Breast epithelium (tissue), 4 donors: ENCODE results near the gene CRACDL. TPM values are rescaled to one million over a fixed set of nuclear protein-coding genes. Genes with fewer than 3 reads are reported as not detected.
A peak's percentile ranks its signal among the peaks of the same experiment; 100 is the strongest.

Source experiments
- DNase-seq, 2 donors: peaks; one replicate each; pipeline ENCODE4 v3.0.0-alpha.2; 2019; ENCODE audit warnings: low spot score in 2 of 2
- H3K27ac ChIP-seq, 2 donors: fragments of 200-600 bp; sonication (generic) in 1 of 2; one replicate each; pipeline ENCODE4 v1.5.1; 2016 to 2019; ENCODE audit warnings: mild to moderate bottlenecking in 1 of 2
- H3K27me3 ChIP-seq, 2 donors: fragments of 200-600 bp; sonication (generic) in 1 of 2; one replicate each; pipeline versions ENCODE4 v1.5.1 to v1.6.0; 2017 to 2019; ENCODE audit warnings: control low read depth in 1 of 2, mild to moderate bottlenecking in 1 of 2
- H3K36me3 ChIP-seq: fragments of 200-600 bp; one replicate; pipeline ENCODE4 v1.5.1; 2019
- H3K4me1 ChIP-seq, 2 donors: fragments of 200-600 bp; sonication (generic); one replicate each; pipeline ENCODE4 v1.5.1; 2016 to 2019; ENCODE audit warnings: control low read depth in 1 of 2
- H3K4me3 ChIP-seq, 3 donors: fragments of 200-600 bp; sonication (generic); 1 replicate in 2 of 3; 2 replicates in 1 of 3; pipeline ENCODE4 v1.5.1; 2016 to 2019; ENCODE audit warnings: mild to moderate bottlenecking in 3 of 3, moderate library complexity in 2 of 3
- H3K9me3 ChIP-seq, 2 donors: fragments of 200-600 bp; sonication (generic) in 1 of 2; one replicate each; pipeline ENCODE4 v1.5.1; 2016 to 2019; ENCODE audit warnings: control low read depth in 1 of 2
- CTCF ChIP-seq, 3 donors: fragments of 450-650 bp; IDR thresholded peaks; one replicate each; pipeline ENCODE4 v1.5.1; 2016 to 2017; ENCODE audit warnings: antibody characterized with exemption in 3 of 3, mild to moderate bottlenecking in 3 of 3, moderate library complexity in 3 of 3
- POLR2A ChIP-seq: fragments of 450-650 bp; IDR thresholded peaks from one replicate; pipeline ENCODE4 v1.6.1; 2016; ENCODE audit warnings: antibody characterized with exemption, mild to moderate bottlenecking, moderate library complexity
- POLR2AphosphoS5 ChIP-seq, 3 donors: sonication (generic); formaldehyde crosslinking; IDR thresholded peaks; one replicate each; pipeline ENCODE4 v1.6.1; 2017; ENCODE audit warnings: antibody characterized with exemption in 3 of 3
- intact Hi-C: fragments of 100-400 bp; cut with DNase I; formaldehyde crosslinking; loops from one replicate; pipeline ENCODE4 v1.15.1; 2023; ENCODE audit warnings: low total_unique reads
- total RNA-seq, 3 donors: library from RNA; depleted of rRNA; stranded (reverse); fragments of >200 nt; gene quantifications; one replicate each; pipeline ENCODE4 v1.1.0, GENCODE V29; 2016

Gene CRACDL
- total RNA-seq, 3 donors from 2014 or later, result 0.96 to 12.1 (median 10.8) TPM

- Histone ChIP-seq H3K9me3 (no peaks in the 10 kb centered on the region), H3K36me3 (no peaks in the 10 kb centered on the region), H3K27ac (no peak overlapping the region), H3K4me1 (no peaks in the 10 kb centered on the region), H3K27me3 (no peaks in the 10 kb centered on the region), H3K4me3 (no peak overlapping the region)
- no peak for TF ChIP-seq POLR2A
- TF ChIP-seq CTCF (IDR thresholded peaks at IDR 0.05), result no peak
- TF ChIP-seq POLR2AphosphoS5 (IDR thresholded peaks at IDR 0.05), result no peak
- DNase-seq, result no peak
- intact Hi-C loops, result no loop called here
Measured at GRCh38 chr2:98871506-98871905, 64.5 kb downstream of the CRACDL start.

- no peaks in the 10 kb centered on the region for H3K9me3 ChIP-seq
- H3K27ac ChIP-seq, result peak overlapping the region; percentile 91
- DNase-seq, result no peak
- H3K4me3 ChIP-seq, result no peak overlapping the region
- H3K4me1 ChIP-seq, result no peaks in the 10 kb centered on the region
- no peaks in the 10 kb centered on the region for H3K36me3 ChIP-seq
- intact Hi-C loops, result no loop called here
- TF ChIP-seq POLR2A (no peak), POLR2AphosphoS5 (IDR thresholded peaks at IDR 0.05) (no peak), CTCF (IDR thresholded peaks at IDR 0.05) (no peak)
- H3K27me3 ChIP-seq, result no peaks in the 10 kb centered on the region
Measured at GRCh38 chr2:98870516-98871158, 65.4 kb downstream of the CRACDL start.

GRCh38 chr2:98869870-98870269 lies 66.2 kb downstream of the CRACDL start:
- Histone ChIP-seq H3K4me3 (peak overlapping the region in 2 of 3 donors; percentile 42 to 48), H3K27ac (peak overlapping the region; percentile 91), H3K27me3 (no peaks in the 10 kb centered on the region), H3K4me1 (no peaks in the 10 kb centered on the region), H3K36me3 (no peaks in the 10 kb centered on the region), H3K9me3 (no peaks in the 10 kb centered on the region)
- intact Hi-C loops, result no loop called here
- DNase-seq, result peak; percentile 83 to 86
- TF ChIP-seq CTCF (IDR thresholded peaks at IDR 0.05) (peak in 2 of 3 donors; percentile 1 to 33), POLR2A (no peak), POLR2AphosphoS5 (IDR thresholded peaks at IDR 0.05) (peak in 2 of 3 donors; percentile 9 to 28)

- H3K9me3 ChIP-seq, result no peaks in the 10 kb centered on the region
- peak overlapping the region; percentile 91 for H3K27ac ChIP-seq
- peak in 1 of 3 donors; percentile 62 for TF ChIP-seq POLR2AphosphoS5 (IDR thresholded peaks at IDR 0.05)
- no peak for TF ChIP-seq POLR2A
- no peak for TF ChIP-seq CTCF (IDR thresholded peaks at IDR 0.05)
- intact Hi-C loops, result no loop called here
- peak overlapping the region in 2 of 3 donors; percentile 42 to 48 for H3K4me3 ChIP-seq
- peak; percentile 83 to 88 for DNase-seq
- no peaks in the 10 kb centered on the region for H3K4me1 ChIP-seq
- H3K36me3 ChIP-seq, result no peaks in the 10 kb centered on the region
- H3K27me3 ChIP-seq, result no peaks in the 10 kb centered on the region
Measured at GRCh38 chr2:98869272-98869641, 66.8 kb downstream of the CRACDL start.

- Histone ChIP-seq H3K4me1 (no peaks in the 10 kb centered on the region), H3K27me3 (no peaks in the 10 kb centered on the region), H3K27ac (peak overlapping the region; percentile 91), H3K4me3 (peak overlapping the region in 2 of 3 donors; percentile 42 to 48), H3K36me3 (no peaks in the 10 kb centered on the region), H3K9me3 (peaks cover 0 to under 1% of the 10 kb centered on the region in 2 donors)
- intact Hi-C loops, result no loop called here
- DNase-seq, result no peak
- TF ChIP-seq POLR2A (no peak), POLR2AphosphoS5 (IDR thresholded peaks at IDR 0.05) (no peak), CTCF (IDR thresholded peaks at IDR 0.05) (no peak)
Measured at GRCh38 chr2:98868548-98869271, 67.3 kb downstream of the CRACDL start.
